ENCODE results near the gene MTF2.

Gene MTF2

GRCh38 chr1:93078203-93078602 is 880 bp upstream of the MTF2 start:
- no peaks in the 10 kb centered on the region for H3K9me3 ChIP-seq (ENCODE audit: insufficient read depth, low read length)
- H3K36me3 ChIP-seq (replicated peaks; ENCODE audit: low read depth, low read length), result peaks cover 7% of the 10 kb centered on the region
- peaks cover 21% of the 10 kb centered on the region for H3K4me1 ChIP-seq (ENCODE audit: low read length)
- no peak for TF ChIP-seq EZH2phosphoT487 (IDR thresholded peaks at IDR 0.05; ENCODE audit: low read depth)
- no peak for TF ChIP-seq CTCF (IDR thresholded peaks at IDR 0.05; ENCODE audit: low read depth, low read length)
- peak overlapping the region; percentile 89 for H3K4me3 ChIP-seq (ENCODE audit: low read length)
- no peaks in the 10 kb centered on the region for H3K27me3 ChIP-seq (ENCODE audit: low read depth, low read length)
- H3K9ac ChIP-seq (ENCODE audit: low read length), result peak overlapping the region; percentile 94
- H4K20me1 ChIP-seq (ENCODE audit: insufficient read depth, low read length), result peaks cover 26% of the 10 kb centered on the region
- H3K27ac ChIP-seq (ENCODE audit: low read length), result peak overlapping the region; percentile 75; the same call in 1 of the 2 replicates
- peaks cover 47% of the 10 kb centered on the region for H3K79me2 ChIP-seq (ENCODE audit: low read length)
- H2AFZ ChIP-seq (ENCODE audit: low read depth, low read length), result no peak overlapping the region
- peak overlapping the region; percentile 89 for H3K4me2 ChIP-seq (ENCODE audit: low read length)

- Histone ChIP-seq H3K27me3 (ENCODE audit: low read depth, low read length) (no peaks in the 10 kb centered on the region), H3K79me2 (ENCODE audit: low read length) (peaks cover 51% of the 10 kb centered on the region), H4K20me1 (ENCODE audit: insufficient read depth, low read length) (peaks cover 29% of the 10 kb centered on the region), H3K9me3 (ENCODE audit: insufficient read depth, low read length) (no peaks in the 10 kb centered on the region), H3K27ac (ENCODE audit: low read length) (peak overlapping the region; percentile 75), H3K4me1 (ENCODE audit: low read length) (peaks cover 21% of the 10 kb centered on the region), H3K4me2 (ENCODE audit: low read length) (peak overlapping the region; percentile 89), H2AFZ (ENCODE audit: low read depth, low read length) (peak overlapping the region; percentile 85), H3K36me3 (replicated peaks; ENCODE audit: low read depth, low read length) (peaks cover 11% of the 10 kb centered on the region), H3K9ac (ENCODE audit: low read length) (peak overlapping the region; percentile 94), H3K4me3 (ENCODE audit: low read length) (peak overlapping the region; percentile 89)
- TF ChIP-seq EZH2phosphoT487 (IDR thresholded peaks at IDR 0.05; ENCODE audit: low read depth) (no peak), CTCF (IDR thresholded peaks at IDR 0.05; ENCODE audit: low read depth, low read length) (no peak)
Observed at GRCh38 chr1:93078638-93078985, 471 bp upstream of the MTF2 start.

GRCh38 chr1:93079685-93080141 is 630 bp downstream of the MTF2 start:
- peaks cover 40% of the 10 kb centered on the region for H4K20me1 ChIP-seq (ENCODE audit: insufficient read depth, low read length)
- H3K36me3 ChIP-seq (replicated peaks; ENCODE audit: low read depth, low read length), result peaks cover 22% of the 10 kb centered on the region
- no peaks in the 10 kb centered on the region for H3K9me3 ChIP-seq (ENCODE audit: insufficient read depth, low read length)
- H3K79me2 ChIP-seq (ENCODE audit: low read length), result peaks cover 62% of the 10 kb centered on the region
- no peak overlapping the region for H2AFZ ChIP-seq (ENCODE audit: low read depth, low read length)
- no peaks in the 10 kb centered on the region for H3K27me3 ChIP-seq (ENCODE audit: low read depth, low read length)
- peak overlapping the region; percentile 93 for H3K4me2 ChIP-seq (ENCODE audit: low read length)
- peak overlapping the region; percentile 94 for H3K9ac ChIP-seq (ENCODE audit: low read length)
- peak overlapping the region; percentile 89 for H3K4me3 ChIP-seq (ENCODE audit: low read length)
- TF ChIP-seq CTCF (IDR thresholded peaks at IDR 0.05; ENCODE audit: low read depth, low read length) (no peak), EZH2phosphoT487 (IDR thresholded peaks at IDR 0.05; ENCODE audit: low read depth) (no peak)
- H3K4me1 ChIP-seq (ENCODE audit: low read length), result peaks cover 21% of the 10 kb centered on the region
- peak overlapping the region; percentile 75 for H3K27ac ChIP-seq (ENCODE audit: low read length)

GRCh38 chr1:93080179-93080823 is 1.2 kb downstream of the MTF2 start:
- Histone ChIP-seq H3K79me2 (ENCODE audit: low read length) (peaks cover 67% of the 10 kb centered on the region), H3K4me1 (ENCODE audit: low read length) (peaks cover 21% of the 10 kb centered on the region), H3K27ac (ENCODE audit: low read length) (peak overlapping the region; percentile 75), H3K9ac (ENCODE audit: low read length) (peak overlapping the region; percentile 94), H3K4me2 (ENCODE audit: low read length) (peak overlapping the region; percentile 93), H3K36me3 (replicated peaks; ENCODE audit: low read depth, low read length) (peaks cover 24% of the 10 kb centered on the region), H4K20me1 (ENCODE audit: insufficient read depth, low read length) (peaks cover 43% of the 10 kb centered on the region), H3K9me3 (ENCODE audit: insufficient read depth, low read length) (no peaks in the 10 kb centered on the region), H3K27me3 (ENCODE audit: low read depth, low read length) (no peaks in the 10 kb centered on the region), H2AFZ (ENCODE audit: low read depth, low read length) (no peak overlapping the region), H3K4me3 (ENCODE audit: low read length) (peak overlapping the region; percentile 89)
- TF ChIP-seq CTCF (IDR thresholded peaks at IDR 0.05; ENCODE audit: low read depth, low read length) (peak; percentile 50), EZH2phosphoT487 (IDR thresholded peaks at IDR 0.05; ENCODE audit: low read depth) (no peak)

All from OCI-LY3 (cell line).